ENCODE measurements around the gene C1orf115. TPM values are rescaled to one million over a fixed set of nuclear protein-coding genes. Genes with fewer than 3 reads are reported as not detected.

C1orf115 gene
- total RNA-seq, 1 donor from 2014 or later: 3.5 TPM

DNA sequence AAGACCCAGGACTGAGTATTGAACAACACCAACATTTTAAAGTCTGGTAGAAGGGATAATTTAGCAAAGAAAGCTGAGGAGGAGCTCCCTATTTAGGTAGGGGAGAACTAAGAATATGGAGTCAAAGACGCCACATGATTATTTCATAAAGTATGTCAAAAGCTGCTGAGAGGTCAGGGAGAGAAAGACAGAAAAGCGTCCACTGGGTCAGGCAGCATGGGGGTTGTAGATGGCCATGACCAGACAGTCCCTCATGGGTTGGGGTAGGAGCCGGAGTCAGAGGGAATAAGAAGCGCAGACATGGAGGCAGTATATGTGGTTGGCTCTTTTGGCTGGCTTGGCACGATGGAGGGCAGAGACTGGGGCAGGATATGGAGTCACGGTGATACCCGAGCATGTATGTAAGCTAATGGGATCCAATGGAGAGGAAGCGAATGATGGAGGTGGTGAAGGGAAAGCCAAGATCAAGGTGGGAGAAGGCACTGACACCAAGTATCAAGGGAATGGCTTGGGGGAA is 4.8 kb downstream of the C1orf115 start:
- Mint-ChIP-seq H3K4me3 (ENCODE audit: unreplicated experiment) (no peak overlapping the region), H3K4me1 (ENCODE audit: low read depth) (peaks cover 11% of the 10 kb centered on the region), H3K27me3 (ENCODE audit: low read depth) (peaks cover 7% of the 10 kb centered on the region), H3K36me3 (ENCODE audit: low read depth) (peaks cover 2% of the 10 kb centered on the region), H3K9me3 (ENCODE audit: low read depth) (no peaks in the 10 kb centered on the region), H3K27ac (ENCODE audit: unreplicated experiment) (no peak overlapping the region)
- TF ChIP-seq, protein P1, sequence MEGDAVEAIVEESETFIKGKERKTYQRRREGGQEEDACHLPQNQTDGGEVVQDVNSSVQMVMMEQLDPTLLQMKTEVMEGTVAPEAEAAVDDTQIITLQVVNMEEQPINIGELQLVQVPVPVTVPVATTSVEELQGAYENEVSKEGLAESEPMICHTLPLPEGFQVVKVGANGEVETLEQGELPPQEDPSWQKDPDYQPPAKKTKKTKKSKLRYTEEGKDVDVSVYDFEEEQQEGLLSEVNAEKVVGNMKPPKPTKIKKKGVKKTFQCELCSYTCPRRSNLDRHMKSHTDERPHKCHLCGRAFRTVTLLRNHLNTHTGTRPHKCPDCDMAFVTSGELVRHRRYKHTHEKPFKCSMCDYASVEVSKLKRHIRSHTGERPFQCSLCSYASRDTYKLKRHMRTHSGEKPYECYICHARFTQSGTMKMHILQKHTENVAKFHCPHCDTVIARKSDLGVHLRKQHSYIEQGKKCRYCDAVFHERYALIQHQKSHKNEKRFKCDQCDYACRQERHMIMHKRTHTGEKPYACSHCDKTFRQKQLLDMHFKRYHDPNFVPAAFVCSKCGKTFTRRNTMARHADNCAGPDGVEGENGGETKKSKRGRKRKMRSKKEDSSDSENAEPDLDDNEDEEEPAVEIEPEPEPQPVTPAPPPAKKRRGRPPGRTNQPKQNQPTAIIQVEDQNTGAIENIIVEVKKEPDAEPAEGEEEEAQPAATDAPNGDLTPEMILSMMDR (IDR thresholded peaks at IDR 0.05): no peak
- DNase-seq (ENCODE audit: low spot score): no peak

DNA sequence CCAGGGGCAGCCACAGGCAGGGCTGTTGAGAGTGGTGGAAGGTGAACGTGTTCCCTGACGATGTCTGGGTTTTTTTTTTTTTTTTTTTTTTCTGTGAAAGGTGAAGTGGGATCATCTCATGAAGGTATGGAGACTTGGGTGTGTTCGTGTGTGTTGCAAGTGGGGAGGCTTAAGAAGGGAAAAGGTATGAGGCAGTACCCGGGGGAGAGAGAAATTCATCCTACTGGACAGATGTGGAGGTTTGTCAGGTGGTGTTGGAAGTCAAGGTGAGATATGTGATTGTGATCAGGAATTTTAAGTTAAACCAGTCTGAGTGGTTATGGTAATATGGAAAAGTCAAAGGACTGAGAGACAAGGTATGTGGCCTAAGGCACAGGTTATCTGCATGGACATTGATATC is 5.3 kb downstream of the C1orf115 start:
- Mint-ChIP-seq H3K36me3 (ENCODE audit: low read depth) (peaks cover 2% of the 10 kb centered on the region), H3K9me3 (ENCODE audit: low read depth) (no peaks in the 10 kb centered on the region), H3K4me1 (ENCODE audit: low read depth) (peaks cover 7% of the 10 kb centered on the region), H3K4me3 (ENCODE audit: unreplicated experiment) (no peak overlapping the region), H3K27me3 (ENCODE audit: low read depth) (peaks cover 4% of the 10 kb centered on the region), H3K27ac (ENCODE audit: unreplicated experiment) (no peak overlapping the region)
- no peak for DNase-seq (ENCODE audit: low spot score)
- TF ChIP-seq, protein P1 (IDR thresholded peaks at IDR 0.05): no peak

DNA sequence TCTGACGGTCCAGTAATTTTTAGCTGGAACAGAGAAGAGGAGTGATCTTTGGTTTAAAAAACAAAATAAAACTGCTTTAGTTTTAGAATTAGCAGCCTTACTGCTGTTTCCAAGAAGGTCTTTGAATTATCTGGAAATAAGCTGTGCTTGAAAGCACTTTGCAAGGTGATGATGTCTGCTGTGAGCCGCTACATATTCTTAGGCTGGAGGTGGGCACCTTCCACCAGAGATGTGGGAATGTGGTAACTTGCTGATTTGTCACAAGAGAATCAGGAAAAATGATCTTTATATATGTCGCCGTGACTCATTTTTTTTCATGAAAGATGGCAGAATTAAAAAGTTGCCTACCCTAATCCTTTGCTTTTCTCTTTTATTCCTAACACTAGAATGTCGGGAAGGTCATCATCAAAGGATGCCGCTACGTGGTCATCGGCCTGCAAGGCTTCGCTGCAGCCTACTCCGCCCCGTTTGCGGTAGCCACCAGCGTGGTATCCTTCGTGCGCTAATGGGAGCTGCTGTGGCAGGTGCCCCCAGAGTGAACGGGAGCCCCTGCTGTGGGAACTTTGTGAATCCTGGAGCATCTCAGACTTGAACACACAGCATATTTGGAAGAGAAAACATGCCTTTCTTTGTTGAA is 6.2 kb downstream of the C1orf115 start:
- TF ChIP-seq, protein P1 (IDR thresholded peaks at IDR 0.05): no peak
- Mint-ChIP-seq H3K9me3 (ENCODE audit: low read depth) (no peaks in the 10 kb centered on the region), H3K36me3 (ENCODE audit: low read depth) (peaks cover 2% of the 10 kb centered on the region), H3K4me1 (ENCODE audit: low read depth) (peaks cover under 1% of the 10 kb centered on the region), H3K4me3 (ENCODE audit: unreplicated experiment) (no peak overlapping the region), H3K27ac (ENCODE audit: unreplicated experiment) (no peak overlapping the region), H3K27me3 (ENCODE audit: low read depth) (peaks cover 4% of the 10 kb centered on the region)
- no peak for DNase-seq (ENCODE audit: low spot score)

DNA sequence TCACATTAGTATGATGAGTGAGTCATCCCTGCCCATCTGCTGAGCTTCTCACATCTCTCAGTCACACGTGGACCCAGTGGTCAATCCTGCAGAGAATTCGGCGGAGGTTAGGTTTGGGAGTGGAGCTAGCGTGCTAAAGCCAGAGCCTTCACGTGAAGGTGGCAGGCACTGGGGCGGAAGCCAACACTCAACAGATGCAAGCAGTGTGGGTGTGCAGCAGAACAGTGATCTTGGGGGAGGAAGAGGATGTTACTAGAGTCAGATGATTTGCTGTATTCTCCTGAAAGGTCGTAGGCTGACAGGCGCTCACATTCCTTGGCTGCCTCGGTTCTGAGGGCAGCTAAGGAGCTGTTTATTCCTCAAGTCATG is 6.7 kb downstream of the C1orf115 start:
- no peaks in the 10 kb centered on the region for H3K9me3 Mint-ChIP-seq (ENCODE audit: low read depth)
- no peak for DNase-seq (ENCODE audit: low spot score)
- no peak overlapping the region for H3K4me3 Mint-ChIP-seq (ENCODE audit: unreplicated experiment)
- TF ChIP-seq, protein P1 (IDR thresholded peaks at IDR 0.05): no peak
- peaks cover 2% of the 10 kb centered on the region for H3K36me3 Mint-ChIP-seq (ENCODE audit: low read depth)
- no peaks in the 10 kb centered on the region for H3K4me1 Mint-ChIP-seq (ENCODE audit: low read depth)
- H3K27me3 Mint-ChIP-seq (ENCODE audit: low read depth): peaks cover 4% of the 10 kb centered on the region
- no peak overlapping the region for H3K27ac Mint-ChIP-seq (ENCODE audit: unreplicated experiment)

DNA sequence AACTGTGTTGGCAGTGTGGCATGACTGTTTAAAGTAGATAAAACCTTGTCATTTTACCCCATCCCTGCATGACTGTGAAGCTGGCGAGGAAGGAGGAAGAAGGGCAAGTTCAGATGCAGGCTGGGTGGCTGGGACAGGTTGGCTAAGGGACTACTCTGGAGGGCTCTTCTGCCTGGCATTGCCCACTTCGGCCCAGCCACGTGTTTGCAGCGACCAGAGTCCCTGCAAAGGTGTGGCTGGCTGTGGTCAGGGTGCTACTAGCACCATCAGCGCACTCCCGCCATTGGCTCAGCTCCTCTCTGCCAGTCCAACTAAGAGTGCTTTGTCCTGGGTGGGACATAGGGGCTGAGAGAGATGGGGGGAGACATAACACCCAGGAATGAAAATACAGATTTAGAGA is 7.2 kb downstream of the C1orf115 start:
- TF ChIP-seq, protein P1 (IDR thresholded peaks at IDR 0.05): no peak
- Mint-ChIP-seq H3K9me3 (ENCODE audit: low read depth) (peaks cover 3% of the 10 kb centered on the region), H3K4me1 (ENCODE audit: low read depth) (no peaks in the 10 kb centered on the region), H3K27ac (ENCODE audit: unreplicated experiment) (no peak overlapping the region), H3K4me3 (ENCODE audit: unreplicated experiment) (no peak overlapping the region), H3K36me3 (ENCODE audit: low read depth) (peaks cover 4% of the 10 kb centered on the region), H3K27me3 (ENCODE audit: low read depth) (peaks cover 8% of the 10 kb centered on the region)
- no peak for DNase-seq (ENCODE audit: low spot score)

Measured in chondrocyte (in vitro differentiated cells).